Panc1 (cell line): ENCODE results near the gene OBI1.

Experiments used
- SIN3A ChIP-seq: IDR thresholded peaks from 2 replicates; pipeline ENCODE4 v1.6.1; 2012; ENCODE audit warnings: low read depth, mild to moderate bottlenecking, low read length, moderate library complexity, borderline replicate concordance; ENCODE audit not compliant: insufficient read depth
- TF ChIP-seq, protein P1 (sequence below), 2 experiments: IDR thresholded peaks; 2 replicates each; pipeline ENCODE4 v1.6.1; 2011 to 2012; ENCODE audit warnings: low read depth in 2 of 2, control low read depth in 1 of 2, low read length in 1 of 2, mild to moderate bottlenecking in 1 of 2, moderate library complexity in 1 of 2; ENCODE audit not compliant: insufficient read depth in 1 of 2

DNA sequence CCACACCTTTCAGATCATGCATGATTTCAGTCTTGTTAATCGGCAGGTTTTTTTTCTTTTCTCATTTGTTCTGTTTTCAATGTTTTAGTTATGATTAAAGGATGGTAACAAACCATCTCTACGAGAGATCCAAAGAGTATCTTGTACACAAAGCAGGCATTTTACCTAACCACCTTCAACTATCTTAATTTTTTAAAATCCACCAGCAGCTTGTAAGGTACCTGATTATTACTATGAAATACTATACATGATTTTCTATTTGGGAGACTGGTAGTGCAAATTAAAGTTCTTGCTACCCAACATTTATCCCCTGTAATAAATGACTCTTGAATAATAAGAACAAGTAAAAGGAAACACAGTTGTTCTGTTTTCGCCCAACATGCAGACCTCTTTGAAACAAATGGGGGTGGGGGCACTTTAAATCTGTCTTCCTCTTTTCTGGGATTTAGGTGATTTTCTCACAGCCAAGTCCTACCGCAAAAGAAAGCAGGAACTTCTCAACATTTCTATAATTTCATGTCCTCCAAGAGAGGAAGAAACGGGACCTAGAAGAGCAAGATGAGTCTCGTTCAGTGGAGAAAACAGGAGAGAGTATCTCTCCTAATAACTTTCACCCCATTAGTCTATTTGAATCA is 59.2 kb downstream of the OBI1 start:
- TF ChIP-seq, protein P1, sequence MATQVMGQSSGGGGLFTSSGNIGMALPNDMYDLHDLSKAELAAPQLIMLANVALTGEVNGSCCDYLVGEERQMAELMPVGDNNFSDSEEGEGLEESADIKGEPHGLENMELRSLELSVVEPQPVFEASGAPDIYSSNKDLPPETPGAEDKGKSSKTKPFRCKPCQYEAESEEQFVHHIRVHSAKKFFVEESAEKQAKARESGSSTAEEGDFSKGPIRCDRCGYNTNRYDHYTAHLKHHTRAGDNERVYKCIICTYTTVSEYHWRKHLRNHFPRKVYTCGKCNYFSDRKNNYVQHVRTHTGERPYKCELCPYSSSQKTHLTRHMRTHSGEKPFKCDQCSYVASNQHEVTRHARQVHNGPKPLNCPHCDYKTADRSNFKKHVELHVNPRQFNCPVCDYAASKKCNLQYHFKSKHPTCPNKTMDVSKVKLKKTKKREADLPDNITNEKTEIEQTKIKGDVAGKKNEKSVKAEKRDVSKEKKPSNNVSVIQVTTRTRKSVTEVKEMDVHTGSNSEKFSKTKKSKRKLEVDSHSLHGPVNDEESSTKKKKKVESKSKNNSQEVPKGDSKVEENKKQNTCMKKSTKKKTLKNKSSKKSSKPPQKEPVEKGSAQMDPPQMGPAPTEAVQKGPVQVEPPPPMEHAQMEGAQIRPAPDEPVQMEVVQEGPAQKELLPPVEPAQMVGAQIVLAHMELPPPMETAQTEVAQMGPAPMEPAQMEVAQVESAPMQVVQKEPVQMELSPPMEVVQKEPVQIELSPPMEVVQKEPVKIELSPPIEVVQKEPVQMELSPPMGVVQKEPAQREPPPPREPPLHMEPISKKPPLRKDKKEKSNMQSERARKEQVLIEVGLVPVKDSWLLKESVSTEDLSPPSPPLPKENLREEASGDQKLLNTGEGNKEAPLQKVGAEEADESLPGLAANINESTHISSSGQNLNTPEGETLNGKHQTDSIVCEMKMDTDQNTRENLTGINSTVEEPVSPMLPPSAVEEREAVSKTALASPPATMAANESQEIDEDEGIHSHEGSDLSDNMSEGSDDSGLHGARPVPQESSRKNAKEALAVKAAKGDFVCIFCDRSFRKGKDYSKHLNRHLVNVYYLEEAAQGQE (IDR thresholded peaks at IDR 0.05; ENCODE audit: insufficient read depth in 1 of 2, low read depth in 2 of 2, low read length in 1 of 2) = no peak
- no peak for TF ChIP-seq SIN3A
